ENCODE data around the gene WAC. TPM values are rescaled to one million over a fixed set of nuclear protein-coding genes. Genes with fewer than 3 reads are reported as not detected.

WAC gene
- total RNA-seq, 2 donors from 2014 or later: 133 TPM

- no peak for TF ChIP-seq CTCF (conservative IDR thresholded peaks at IDR 0.05)
- H3K4me3 ChIP-seq (ENCODE audit: low read length): no peak overlapping the region
Measured at GRCh38 chr10:28594406-28594805, 61.5 kb downstream of the WAC start.

GRCh38 chr10:28595613-28596012 is 62.7 kb downstream of the WAC start:
- Mint-ChIP-seq H3K27me3 (ENCODE audit: insufficient read depth) (no peaks in the 10 kb centered on the region), H3K4me1 (peaks cover 50% of the 10 kb centered on the region), H3K36me3 (ENCODE audit: low read depth) (peaks cover 60% of the 10 kb centered on the region), H3K27ac (no peak overlapping the region), H3K9me3 (no peaks in the 10 kb centered on the region), H3K4me3 (no peak overlapping the region)
- 86 to 93% methylated on average over 1 to 3 of the region's 3 CpGs for WGBS, 2 experiments (ENCODE audit: insufficient coverage in 1 of 2, insufficient read length in 1 of 2)
- Histone ChIP-seq H3K36me3 (ENCODE audit: control insufficient read depth, insufficient read depth, low read length) (peaks cover 100% of the 10 kb centered on the region), H3K27ac (ENCODE audit: low read depth, low read length) (no peak overlapping the region), H3K9ac (ENCODE audit: extremely low read depth, low read length, poor library complexity, severe bottlenecking) (no peak overlapping the region), H3K9me3 (ENCODE audit: control insufficient read depth, low read length) (no peaks in the 10 kb centered on the region), H3K4me1 (ENCODE audit: control insufficient read depth, insufficient read depth, low read length) (peaks cover 7% of the 10 kb centered on the region), H3K4me3 (ENCODE audit: low read length) (no peak overlapping the region), H3K27me3 (ENCODE audit: control insufficient read depth, insufficient read depth, low read length, poor library complexity, severe bottlenecking) (no peaks in the 10 kb centered on the region)
- DNase-seq: no peak
- TF ChIP-seq CTCF (conservative IDR thresholded peaks at IDR 0.05): no peak

More at GRCh38 chr10:28594406-28594805, 61.5 kb downstream of the WAC start:
- Mint-ChIP-seq H3K4me3 (no peak overlapping the region), H3K36me3 (ENCODE audit: low read depth) (peaks cover 70% of the 10 kb centered on the region), H3K4me1 (peaks cover 50% of the 10 kb centered on the region), H3K27ac (no peak overlapping the region), H3K9me3 (no peaks in the 10 kb centered on the region), H3K27me3 (ENCODE audit: insufficient read depth) (no peaks in the 10 kb centered on the region)
- H3K27me3 ChIP-seq (ENCODE audit: control insufficient read depth, insufficient read depth, low read length, poor library complexity, severe bottlenecking): no peaks in the 10 kb centered on the region
- H3K9me3 ChIP-seq (ENCODE audit: control insufficient read depth, low read length): no peaks in the 10 kb centered on the region
- H3K4me1 ChIP-seq (ENCODE audit: control insufficient read depth, insufficient read depth, low read length): peaks cover 7% of the 10 kb centered on the region
- peaks cover 100% of the 10 kb centered on the region for H3K36me3 ChIP-seq (ENCODE audit: control insufficient read depth, insufficient read depth, low read length)
- no peak overlapping the region for H3K9ac ChIP-seq (ENCODE audit: extremely low read depth, low read length, poor library complexity, severe bottlenecking)
- 80 to 96% methylated on average over 1 to 5 of the region's 5 CpGs for WGBS, 2 experiments (ENCODE audit: insufficient coverage in 1 of 2, insufficient read length in 1 of 2)
- no peak for DNase-seq
- no peak overlapping the region for H3K27ac ChIP-seq (ENCODE audit: low read depth, low read length)

DNA sequence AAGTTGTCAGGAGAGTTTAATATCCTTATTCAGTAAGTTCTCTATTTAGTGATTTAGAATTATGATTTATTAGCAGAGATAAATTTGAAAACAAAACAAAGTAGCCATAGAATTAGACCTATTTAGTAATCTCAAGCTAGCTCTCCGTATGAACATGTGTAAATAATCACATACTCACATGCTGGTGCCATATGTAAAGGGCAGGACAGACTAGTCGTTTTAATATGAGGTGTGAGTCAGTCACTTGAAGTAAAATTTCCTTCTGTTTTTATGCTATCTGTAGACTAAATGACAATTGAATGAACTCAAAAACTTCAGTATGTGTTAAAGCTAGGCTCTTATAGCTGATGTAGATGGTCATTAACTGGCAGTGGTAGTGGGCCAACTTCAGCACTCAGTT is 67.1 kb downstream of the WAC start:
- Mint-ChIP-seq H3K27me3 (ENCODE audit: insufficient read depth) (no peaks in the 10 kb centered on the region), H3K4me3 (no peak overlapping the region), H3K36me3 (ENCODE audit: low read depth) (peaks cover 42% of the 10 kb centered on the region), H3K9me3 (no peaks in the 10 kb centered on the region), H3K4me1 (peaks cover 33% of the 10 kb centered on the region), H3K27ac (no peak overlapping the region)
- no peak for DNase-seq
- Histone ChIP-seq H3K27me3 (ENCODE audit: control insufficient read depth, insufficient read depth, low read length, poor library complexity, severe bottlenecking) (no peaks in the 10 kb centered on the region), H3K36me3 (ENCODE audit: control insufficient read depth, insufficient read depth, low read length) (peaks cover 96% of the 10 kb centered on the region), H3K4me3 (ENCODE audit: low read length) (no peak overlapping the region), H3K9ac (ENCODE audit: extremely low read depth, low read length, poor library complexity, severe bottlenecking) (no peak overlapping the region), H3K9me3 (ENCODE audit: control insufficient read depth, low read length) (no peaks in the 10 kb centered on the region), H3K27ac (ENCODE audit: low read depth, low read length) (no peak overlapping the region), H3K4me1 (ENCODE audit: control insufficient read depth, insufficient read depth, low read length) (no peaks in the 10 kb centered on the region)
- 87% methylated on average over 2 of the region's 2 CpGs; no CpG with 5 or more reads in 1 of the 2 experiments for WGBS, 2 experiments (ENCODE audit: insufficient coverage in 1 of 2, insufficient read length in 1 of 2)
- no peak for TF ChIP-seq CTCF (conservative IDR thresholded peaks at IDR 0.05)

Data from endodermal cell (in vitro differentiated cells).